T1000 (cell line): ENCODE data around the gene LMCD1.
A peak's percentile ranks its signal among the peaks of the same experiment; 100 is the strongest.

Experiments used
- DNase-seq: peaks from one replicate; lab custom pipeline; 2025; ENCODE audit warnings: mixed read lengths; lab: John Stamatoyannopoulos, UW

LMCD1 gene

DNA sequence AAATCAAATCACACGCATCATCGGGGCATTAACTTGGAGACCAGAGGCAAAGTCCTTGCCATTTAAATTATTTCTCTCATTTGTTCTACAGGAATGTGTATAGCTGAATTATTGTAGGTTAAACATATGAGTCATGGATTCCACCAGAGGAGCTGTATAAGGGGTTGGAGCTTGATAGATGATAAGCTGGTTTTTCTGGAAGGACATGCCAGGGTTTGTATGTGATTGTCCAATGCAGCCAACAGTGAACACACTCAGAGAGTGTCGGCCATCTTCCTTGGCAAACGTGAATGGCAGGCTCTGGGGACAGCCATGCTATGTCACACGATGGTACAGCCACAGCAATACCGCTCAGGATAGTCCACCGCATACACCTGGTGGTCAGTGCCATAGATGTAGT is 117.9 kb downstream of the LMCD1 start:
- DNase-seq, result no peak

DNA sequence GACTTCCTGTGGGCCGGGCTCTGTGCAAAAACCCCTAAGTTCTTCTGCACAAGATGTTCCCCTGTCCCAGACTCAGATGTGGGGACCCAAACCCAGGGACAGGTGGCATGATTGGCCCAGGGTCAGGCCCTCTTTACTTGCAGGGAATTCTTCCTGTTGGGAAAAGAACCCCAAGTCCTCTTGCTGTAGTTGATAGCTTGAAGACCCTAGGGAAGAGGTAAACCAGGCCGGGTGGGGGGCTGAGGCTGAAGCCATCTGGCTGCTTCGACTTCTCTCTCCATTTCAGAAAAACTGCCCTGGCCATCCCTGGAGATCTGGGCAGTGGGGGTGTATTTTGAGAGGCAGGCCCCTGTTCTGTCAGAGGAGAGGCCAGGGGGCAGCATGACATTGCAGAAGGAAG is 119.5 kb downstream of the LMCD1 start:
- no peak for DNase-seq

GRCh38 chr3:8621872-8622271 is 120.2 kb downstream of the LMCD1 start:
- DNase-seq, result peak; percentile 16

- DNase-seq, result peak; percentile 71
Observed at GRCh38 chr3:8622873-8623691, 121.5 kb downstream of the LMCD1 start.

- DNase-seq, result no peak
Observed at GRCh38 chr3:8623741-8624140, 122.1 kb downstream of the LMCD1 start.
